ENCODE results near the gene SLC22A6.

The SLC22A6 gene

GRCh38 chr11:62933285-62933684 is 51.5 kb downstream of the SLC22A6 start:
- TF ChIP-seq, protein P1, sequence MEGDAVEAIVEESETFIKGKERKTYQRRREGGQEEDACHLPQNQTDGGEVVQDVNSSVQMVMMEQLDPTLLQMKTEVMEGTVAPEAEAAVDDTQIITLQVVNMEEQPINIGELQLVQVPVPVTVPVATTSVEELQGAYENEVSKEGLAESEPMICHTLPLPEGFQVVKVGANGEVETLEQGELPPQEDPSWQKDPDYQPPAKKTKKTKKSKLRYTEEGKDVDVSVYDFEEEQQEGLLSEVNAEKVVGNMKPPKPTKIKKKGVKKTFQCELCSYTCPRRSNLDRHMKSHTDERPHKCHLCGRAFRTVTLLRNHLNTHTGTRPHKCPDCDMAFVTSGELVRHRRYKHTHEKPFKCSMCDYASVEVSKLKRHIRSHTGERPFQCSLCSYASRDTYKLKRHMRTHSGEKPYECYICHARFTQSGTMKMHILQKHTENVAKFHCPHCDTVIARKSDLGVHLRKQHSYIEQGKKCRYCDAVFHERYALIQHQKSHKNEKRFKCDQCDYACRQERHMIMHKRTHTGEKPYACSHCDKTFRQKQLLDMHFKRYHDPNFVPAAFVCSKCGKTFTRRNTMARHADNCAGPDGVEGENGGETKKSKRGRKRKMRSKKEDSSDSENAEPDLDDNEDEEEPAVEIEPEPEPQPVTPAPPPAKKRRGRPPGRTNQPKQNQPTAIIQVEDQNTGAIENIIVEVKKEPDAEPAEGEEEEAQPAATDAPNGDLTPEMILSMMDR (IDR thresholded peaks at IDR 0.05; ENCODE audit: insufficient read depth, missing control alignments): no peak
- FAIRE-seq (no peak), DNase-seq (ENCODE audit: insufficient read length, low spot score) (no peak)

DNA sequence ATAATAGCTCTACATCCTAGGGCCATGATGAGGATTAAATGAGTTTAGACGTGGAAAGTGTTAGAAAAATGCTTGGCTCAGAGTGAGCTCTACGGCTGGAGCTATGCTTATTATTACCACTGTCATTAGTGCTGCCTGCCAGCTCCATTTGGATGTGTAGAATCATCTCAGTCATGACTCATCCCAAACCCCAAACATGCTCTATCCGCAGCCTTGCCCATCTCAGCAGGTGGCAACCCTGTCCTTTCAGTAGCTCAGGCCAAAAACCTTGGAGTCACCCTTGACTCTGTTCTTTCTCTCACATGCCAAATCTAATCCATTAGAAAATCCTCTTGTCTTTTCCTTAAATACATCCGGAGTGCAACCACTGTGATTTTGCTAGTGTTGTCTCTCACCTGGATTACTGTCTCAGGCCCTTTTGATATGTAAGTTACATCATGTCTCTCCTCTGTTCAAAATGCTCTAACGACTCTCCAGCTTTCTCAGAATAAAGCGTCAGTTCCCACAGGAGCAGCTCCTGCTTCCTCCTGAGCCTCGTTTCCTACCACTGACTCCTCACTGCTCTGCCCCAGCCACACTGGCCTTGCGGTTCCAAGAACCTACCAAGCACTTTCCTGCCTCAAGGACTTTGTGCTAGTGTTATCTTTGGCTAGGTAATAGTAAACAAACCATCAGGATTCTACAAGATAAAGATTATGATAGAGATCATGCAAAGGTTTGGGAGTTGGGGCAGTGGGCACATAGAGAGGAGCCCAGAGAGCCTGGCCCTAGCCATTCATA is 53.1 kb downstream of the SLC22A6 start:
- TF ChIP-seq, protein P1 (IDR thresholded peaks at IDR 0.05; ENCODE audit: insufficient read depth, missing control alignments): no peak
- DNase-seq (ENCODE audit: insufficient read length, low spot score) (no peak), FAIRE-seq (no peak)

DNA sequence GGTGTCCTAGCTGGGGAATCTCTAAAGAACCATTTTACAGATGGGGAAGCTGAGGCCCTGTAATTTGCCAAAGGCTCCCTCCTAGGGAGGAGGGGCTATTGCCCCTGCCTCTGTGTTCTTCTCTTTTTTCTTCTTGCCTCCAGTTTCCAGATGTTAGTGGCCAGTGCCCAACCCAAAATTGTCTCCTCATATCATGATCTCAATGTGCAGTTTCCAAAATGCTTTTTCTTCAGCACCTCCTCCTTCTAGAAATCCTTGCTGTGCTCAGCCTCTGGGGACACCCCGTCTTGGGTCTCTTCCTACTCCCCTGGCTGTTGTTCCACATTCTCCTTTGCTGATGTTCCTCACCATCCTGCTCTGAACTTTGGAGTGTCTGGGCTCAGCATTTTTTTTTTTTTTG is 54.1 kb downstream of the SLC22A6 start:
- DNase-seq (ENCODE audit: insufficient read length, low spot score) (no peak), FAIRE-seq (no peak)
- TF ChIP-seq, protein P1 (IDR thresholded peaks at IDR 0.05; ENCODE audit: insufficient read depth, missing control alignments): no peak

- FAIRE-seq (no peak), DNase-seq (ENCODE audit: insufficient read length, low spot score) (no peak)
- TF ChIP-seq, protein P1 (IDR thresholded peaks at IDR 0.05; ENCODE audit: insufficient read depth, missing control alignments): no peak
Observed at GRCh38 chr11:62930157-62930556, 54.6 kb downstream of the SLC22A6 start.

GRCh38 chr11:62928011-62928410 is 56.8 kb downstream of the SLC22A6 start:
- DNase-seq (ENCODE audit: insufficient read length, low spot score) (no peak), FAIRE-seq (no peak)
- TF ChIP-seq, protein P1 (IDR thresholded peaks at IDR 0.05; ENCODE audit: insufficient read depth, missing control alignments): no peak

DNA sequence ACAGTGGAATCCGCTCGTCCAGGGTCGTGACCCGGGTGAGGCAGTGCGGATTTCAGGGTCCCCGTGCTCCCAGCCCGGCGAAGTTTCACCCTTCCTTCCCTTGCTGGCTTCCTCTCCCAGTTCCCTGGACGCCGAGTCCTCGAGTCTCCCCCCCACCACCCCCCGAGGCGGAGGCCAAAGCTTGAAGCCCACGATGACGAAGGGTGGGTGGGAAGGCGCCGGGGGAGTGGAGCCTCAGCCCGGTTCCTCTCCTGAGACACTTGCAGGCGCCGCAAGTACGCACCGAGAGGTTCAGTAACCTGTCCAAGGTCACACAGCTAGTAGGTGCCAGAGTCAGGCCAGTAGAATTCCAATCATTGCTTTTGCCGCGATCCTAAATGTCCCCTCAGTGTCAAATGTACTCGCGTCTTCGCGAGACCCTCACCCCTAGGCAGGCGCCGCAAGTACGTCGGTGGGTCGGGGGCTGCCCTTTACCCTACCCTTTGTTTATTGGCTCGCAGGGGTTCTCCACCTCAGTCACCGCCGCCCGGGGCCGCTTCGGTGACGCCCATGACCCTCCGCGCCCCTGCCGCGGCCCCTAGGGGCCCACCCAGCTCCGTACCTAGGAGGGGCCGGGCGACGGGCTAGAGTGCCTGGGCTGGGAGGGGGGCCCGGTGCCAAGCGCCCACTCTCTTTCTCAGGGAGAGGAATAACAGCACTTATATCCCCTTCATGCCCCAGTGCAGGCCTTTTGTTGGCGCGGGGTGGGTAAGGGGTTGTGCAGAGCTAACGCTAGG is 57.9 kb downstream of the SLC22A6 start:
- TF ChIP-seq, protein P1 (IDR thresholded peaks at IDR 0.05; ENCODE audit: insufficient read depth, missing control alignments): no peak
- FAIRE-seq (no peak), DNase-seq (ENCODE audit: insufficient read length, low spot score) (no peak)

Data from D721Med (cell line).